ENCODE data around the gene SPOCK1. TPM values are rescaled to one million over a fixed set of nuclear protein-coding genes. Genes with fewer than 3 reads are reported as not detected.
A peak's percentile ranks its signal among the peaks of the same experiment; 100 is the strongest.
"Not testable (repeated sequence)": the region's sequence is repeated elsewhere in the genome, so short reads cannot be mapped to it uniquely, and the experiment has no call there.

SPOCK1 gene
- total RNA-seq, 4 donors from 2014 or later: 22.7 to 117 (median 41.8) TPM

DNA sequence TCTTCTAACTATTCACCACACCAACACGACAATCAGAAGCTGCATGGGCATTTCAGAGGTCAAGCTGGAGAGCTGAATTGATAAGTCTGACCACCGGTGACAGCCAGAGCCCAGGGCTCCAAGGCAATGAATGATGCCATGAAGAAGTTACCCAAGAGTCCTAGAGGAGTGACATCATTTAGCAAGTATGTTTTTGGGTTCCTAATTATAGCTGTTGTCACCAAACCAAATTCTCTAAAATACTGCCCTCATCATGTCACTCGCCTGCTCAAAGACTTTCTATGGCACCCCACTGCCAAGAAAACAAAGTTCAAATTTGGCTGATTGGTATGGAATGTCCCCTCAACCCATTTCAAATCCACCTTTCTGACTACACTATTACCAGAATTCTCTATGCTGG, 235.1 kb downstream of the SPOCK1 start:
- DNase-seq (ENCODE audit: low spot score) (no peak), ATAC-seq (ENCODE audit: low FRiP score) (no peak)
- TF ChIP-seq, protein P1, sequence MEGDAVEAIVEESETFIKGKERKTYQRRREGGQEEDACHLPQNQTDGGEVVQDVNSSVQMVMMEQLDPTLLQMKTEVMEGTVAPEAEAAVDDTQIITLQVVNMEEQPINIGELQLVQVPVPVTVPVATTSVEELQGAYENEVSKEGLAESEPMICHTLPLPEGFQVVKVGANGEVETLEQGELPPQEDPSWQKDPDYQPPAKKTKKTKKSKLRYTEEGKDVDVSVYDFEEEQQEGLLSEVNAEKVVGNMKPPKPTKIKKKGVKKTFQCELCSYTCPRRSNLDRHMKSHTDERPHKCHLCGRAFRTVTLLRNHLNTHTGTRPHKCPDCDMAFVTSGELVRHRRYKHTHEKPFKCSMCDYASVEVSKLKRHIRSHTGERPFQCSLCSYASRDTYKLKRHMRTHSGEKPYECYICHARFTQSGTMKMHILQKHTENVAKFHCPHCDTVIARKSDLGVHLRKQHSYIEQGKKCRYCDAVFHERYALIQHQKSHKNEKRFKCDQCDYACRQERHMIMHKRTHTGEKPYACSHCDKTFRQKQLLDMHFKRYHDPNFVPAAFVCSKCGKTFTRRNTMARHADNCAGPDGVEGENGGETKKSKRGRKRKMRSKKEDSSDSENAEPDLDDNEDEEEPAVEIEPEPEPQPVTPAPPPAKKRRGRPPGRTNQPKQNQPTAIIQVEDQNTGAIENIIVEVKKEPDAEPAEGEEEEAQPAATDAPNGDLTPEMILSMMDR (IDR thresholded peaks at IDR 0.05): no peak

DNA sequence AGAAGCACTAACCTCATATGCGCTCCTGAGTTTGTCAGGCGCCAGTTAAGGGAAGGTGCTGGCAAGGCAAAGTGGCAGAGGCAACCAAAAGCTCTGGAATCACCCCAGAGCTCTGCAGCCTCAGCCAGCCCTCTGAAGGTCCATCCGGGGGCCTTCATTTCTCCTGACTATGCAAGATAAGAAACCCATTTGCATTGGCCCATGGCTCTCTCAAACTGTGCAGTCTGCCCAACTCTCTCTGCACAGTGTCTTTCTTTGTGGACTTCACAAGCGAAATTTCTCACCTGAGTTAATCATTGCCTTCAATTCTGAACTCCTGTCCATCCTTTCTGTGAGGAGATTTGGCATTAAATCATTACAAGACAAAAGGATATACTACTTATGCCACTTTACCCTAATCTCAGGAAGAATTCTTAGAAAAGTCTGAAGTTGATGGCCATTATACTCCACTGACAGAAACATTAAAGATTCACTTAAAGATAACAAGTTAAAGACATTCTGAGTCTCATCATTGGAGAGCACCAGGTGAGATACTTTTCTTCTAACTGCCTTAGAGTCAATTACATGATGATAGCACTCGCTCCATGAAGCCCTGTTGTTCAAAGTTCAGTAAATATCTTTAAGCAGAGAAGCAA, 235.6 kb downstream of the SPOCK1 start:
- ATAC-seq (ENCODE audit: low FRiP score): no peak
- DNase-seq (ENCODE audit: low spot score): no peak
- TF ChIP-seq, protein P1 (IDR thresholded peaks at IDR 0.05): no peak

DNA sequence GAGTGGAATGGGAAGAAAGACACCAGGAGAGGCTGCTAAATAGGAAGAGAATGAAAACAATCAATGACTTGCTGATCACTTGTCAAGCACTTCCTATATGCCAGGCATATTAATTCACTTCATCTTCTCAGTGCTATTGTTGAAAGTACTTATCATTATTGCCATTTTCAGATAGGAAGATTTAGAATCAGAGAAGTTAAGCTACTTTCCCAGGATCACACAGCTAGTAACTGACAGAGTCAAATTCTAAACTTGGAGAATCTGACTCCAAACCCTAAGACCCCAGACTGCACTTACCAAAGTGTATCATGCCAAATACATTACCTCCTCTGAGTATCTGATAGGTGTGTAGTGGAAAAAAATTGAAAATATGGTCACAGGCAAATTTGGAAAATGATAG, 236.3 kb downstream of the SPOCK1 start:
- TF ChIP-seq, protein P1 (IDR thresholded peaks at IDR 0.05): no peak
- ATAC-seq (ENCODE audit: low FRiP score) (no peak), DNase-seq (ENCODE audit: low spot score) (no peak)

DNA sequence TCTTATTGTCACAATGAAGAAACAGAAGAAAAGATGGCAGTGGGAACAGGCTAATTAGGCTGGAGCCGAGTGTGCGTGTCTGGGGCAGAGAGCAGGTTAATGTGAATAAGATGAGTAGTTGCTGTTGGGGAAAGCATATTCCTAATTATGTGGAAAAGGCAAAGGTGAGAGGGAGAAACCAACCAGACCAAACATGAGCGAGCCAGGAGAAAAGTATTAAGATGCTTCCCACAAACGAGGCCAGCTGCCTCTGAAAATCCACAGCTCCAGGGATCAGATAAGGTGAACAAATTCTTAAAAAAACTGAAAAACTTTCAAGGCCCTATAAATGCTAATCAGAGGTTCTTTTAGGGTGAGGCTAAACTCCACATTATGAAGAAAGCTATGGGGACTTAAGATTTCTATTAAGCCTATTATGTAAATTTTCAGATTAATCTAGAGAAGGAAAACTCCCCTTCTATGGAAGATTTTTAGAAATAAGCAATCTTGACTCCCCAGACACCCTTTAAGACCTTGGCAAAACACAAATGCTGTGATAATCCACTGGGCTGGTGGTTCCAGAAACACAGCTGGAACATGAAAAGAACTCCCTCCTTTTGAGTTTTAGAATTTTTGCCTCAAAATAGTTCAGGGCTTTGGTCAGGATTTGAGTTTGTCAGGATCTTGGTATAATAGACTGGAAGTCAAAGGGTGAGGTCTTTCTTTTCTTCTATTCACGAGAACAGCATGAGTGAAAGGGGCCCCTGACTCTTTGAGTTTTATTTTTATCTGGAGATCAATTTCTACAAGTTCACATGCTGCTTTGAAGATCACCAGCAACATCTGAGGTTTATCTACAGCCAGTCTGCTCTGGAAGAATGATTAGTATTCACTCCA, 238.1 kb downstream of the SPOCK1 start:
- ATAC-seq (ENCODE audit: low FRiP score) (no peak), DNase-seq (ENCODE audit: low spot score) (no peak)
- TF ChIP-seq, protein P1 (IDR thresholded peaks at IDR 0.05): no peak

DNA sequence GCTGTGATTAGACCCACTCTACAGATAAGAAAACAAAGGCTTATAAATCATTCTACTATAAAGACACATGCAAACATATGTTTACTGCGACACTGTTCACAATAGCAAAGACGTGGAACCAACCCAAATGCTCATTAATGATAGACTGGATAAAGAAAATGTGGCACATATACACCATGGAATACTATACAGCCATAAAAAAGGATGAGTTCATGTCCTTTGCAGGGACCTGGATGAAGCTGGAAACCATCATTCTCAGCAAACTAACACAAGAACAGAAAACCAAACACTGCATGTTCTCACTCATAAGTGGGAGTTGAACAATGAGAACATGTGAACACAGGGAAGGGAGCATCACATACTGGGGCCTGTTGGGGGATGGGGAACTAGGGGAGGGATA, 240.0 kb downstream of the SPOCK1 start:
- ATAC-seq (ENCODE audit: low FRiP score); DNase-seq (ENCODE audit: low spot score): not testable (repeated sequence)

DNA sequence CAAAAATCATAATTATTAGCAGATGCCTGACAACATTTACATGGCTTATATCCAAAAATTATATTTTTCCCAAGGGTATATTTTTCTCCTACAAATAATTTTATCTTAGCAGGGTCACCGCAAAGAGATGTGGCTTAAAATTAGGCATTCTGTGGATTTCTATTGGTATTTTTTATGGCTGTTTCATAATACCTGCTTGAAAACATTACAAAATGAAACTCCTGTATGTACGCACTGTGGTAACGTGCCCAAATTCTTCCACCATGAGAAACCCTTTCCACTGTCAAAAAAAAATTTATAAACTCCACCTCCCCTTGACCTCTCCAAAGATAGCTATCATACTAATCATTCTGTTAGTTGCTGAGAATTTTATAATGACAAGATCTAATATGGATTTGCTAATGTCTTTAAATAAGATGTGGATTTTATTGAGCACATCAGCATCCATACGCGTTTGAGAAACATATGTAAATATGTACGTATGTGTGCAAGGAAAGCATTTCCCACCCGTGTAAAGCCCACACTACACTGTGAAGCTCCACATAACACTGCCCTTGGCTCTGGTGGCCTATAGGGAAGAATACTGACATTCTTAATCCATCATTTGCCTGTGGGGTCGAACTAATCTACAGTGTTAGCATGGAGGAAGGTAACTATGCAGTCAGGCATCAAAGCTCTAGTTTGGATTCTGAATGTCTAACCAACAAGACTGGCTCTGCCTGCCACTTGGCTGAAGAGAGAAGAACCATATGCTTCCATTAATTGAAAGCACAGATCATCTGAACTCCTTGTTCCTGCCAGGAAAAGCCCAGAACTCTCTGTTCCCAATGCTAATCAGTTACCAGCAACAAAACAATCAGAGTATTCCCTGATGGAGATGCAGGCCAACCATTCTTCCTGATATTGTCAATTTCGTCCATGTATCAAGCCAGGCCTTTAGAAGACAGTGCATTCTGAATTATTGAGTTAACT, 244.7 kb downstream of the SPOCK1 start:
- TF ChIP-seq, protein P1 (IDR thresholded peaks at IDR 0.05): no peak
- DNase-seq (ENCODE audit: low spot score): no peak
- peak; percentile 79 for ATAC-seq (ENCODE audit: low FRiP score)

DNA sequence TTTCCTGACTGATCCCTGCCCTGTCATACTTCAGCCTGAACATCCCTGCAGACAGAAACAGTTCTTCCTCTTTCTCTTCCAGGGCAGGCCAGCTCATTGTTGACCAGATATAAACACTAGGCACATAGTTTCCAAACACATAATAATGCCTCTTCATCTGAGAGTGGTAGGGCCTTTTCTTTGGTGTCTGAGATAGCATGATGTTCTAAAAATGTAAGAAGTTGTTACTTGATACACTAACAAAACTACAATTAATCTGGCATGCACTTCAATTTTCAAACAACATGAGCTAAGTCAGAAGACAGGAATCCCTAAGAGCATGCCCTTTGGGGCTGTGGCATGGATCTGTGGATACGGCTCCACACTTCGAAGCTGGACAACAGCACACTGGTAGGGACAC, 246.6 kb downstream of the SPOCK1 start:
- no peak for ATAC-seq (ENCODE audit: low FRiP score)
- TF ChIP-seq, protein P1 (IDR thresholded peaks at IDR 0.05): no peak
- no peak for DNase-seq (ENCODE audit: low spot score)

Measured in omental fat pad (tissue), 4 donors.